Right lobe of liver (tissue), 4 donors: ENCODE data around the gene PTF1A.

Experiments used
- CTCF ChIP-seq, 4 donors: fragments of 200-600 bp in 3 of 4; fragments of 450-650 bp in 1 of 4; IDR thresholded peaks; one replicate each; pipeline versions ENCODE4 v1.5.1 to v1.8.0; 2016 to 2022; ENCODE audit warnings: antibody characterized with exemption in 4 of 4, mild to moderate bottlenecking in 2 of 4
- POLR2A ChIP-seq: fragments of 450-650 bp; IDR thresholded peaks from one replicate; pipeline ENCODE4 v1.6.1; 2017; ENCODE audit warnings: antibody characterized with exemption, mild to moderate bottlenecking
- donor health status: DM: no; HTN: no; CAD: no.
- donor health status: DM: no; HTN: no; CAD: no.
- donor health status: DM: no; HTN: yes; CAD: no.

GRCh38 chr10:23190872-23191763 lies 994 bp upstream of the PTF1A start:
- TF ChIP-seq CTCF (IDR thresholded peaks at IDR 0.05) = no peak
- TF ChIP-seq POLR2A = no peak
